Activated CD4-positive, alpha-beta T cell treated with anti-CD3 and anti-CD28 coated beads, Interleukin-2, amount 50 U/mL, for 24 hours (primary cell): ENCODE results near the gene DGKI.

Experiments
- DNase-seq, 2 donors: peaks; one replicate each; pipeline ENCODE4 v3.0.0-alpha.2; 2020; ENCODE audit warnings: low read depth in 1 of 2, low spot score in 1 of 2

The DGKI gene

DNA sequence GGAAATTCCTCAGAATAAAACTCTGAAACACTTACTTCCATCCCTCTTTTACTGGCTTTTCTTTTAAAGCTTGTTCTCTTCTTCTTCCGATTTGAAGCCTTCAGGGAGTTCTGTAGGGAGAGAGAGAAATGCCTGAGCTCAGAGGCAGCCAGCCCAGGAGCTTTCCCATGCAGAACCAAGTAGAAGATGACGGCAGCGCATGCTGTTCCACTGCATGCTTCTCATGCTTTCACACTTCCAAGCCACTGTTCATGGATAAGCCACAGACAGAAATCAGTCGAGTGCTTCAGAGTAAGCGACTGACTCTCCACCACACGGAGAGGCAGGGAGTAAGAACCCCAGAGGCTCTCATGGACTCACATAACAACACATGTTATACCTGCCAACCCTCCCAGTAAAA is 237.3 kb downstream of the DGKI start:
- DNase-seq: no peak

DNA sequence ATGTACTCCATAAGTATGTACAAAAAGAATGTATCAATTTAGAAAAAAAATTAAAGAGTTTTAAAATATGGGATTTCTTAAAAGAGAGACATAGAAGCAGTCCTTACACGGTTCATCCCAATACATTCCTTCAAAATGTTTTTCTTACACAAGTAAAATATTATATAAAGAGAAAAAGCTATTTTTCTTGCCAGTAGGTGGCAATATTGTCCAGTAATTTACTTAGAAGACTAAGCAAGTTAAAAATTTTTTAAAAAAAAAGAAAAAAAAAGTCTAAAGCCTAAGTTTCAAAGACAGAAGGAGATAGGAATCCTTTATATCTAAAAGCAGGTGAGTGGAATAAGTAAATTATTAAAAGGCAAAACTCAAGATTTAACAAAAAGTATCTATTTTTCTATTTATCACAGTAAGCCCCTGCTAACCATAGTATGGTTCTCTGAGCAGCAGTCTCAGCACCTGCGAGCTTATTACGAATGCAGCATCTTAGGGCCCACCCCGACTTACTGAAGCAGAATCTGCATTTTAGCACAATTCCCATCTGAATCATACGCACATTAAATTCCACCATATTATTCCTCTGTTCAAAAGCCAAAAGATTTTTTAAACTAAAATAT is 240.6 kb downstream of the DGKI start:
- no peak for DNase-seq

DNA sequence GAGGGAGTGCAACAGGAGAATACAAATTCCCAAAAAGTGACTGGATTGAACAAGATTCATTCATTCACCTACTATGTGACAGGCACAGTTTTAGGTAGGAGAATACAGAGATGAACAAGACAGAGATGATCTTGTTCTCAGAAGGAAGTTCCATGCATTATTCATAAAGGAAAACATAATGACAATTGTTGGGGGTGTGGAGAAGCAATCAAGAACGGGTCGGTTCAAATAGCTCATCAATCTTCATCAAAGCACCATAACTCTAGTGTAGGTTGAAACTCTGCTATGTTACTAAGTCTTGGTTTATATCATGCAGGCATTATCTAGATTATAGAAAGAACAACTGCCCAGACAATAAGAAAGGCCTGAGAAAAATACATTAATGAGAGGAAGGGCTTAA is 243.7 kb downstream of the DGKI start:
- no peak for DNase-seq

DNA sequence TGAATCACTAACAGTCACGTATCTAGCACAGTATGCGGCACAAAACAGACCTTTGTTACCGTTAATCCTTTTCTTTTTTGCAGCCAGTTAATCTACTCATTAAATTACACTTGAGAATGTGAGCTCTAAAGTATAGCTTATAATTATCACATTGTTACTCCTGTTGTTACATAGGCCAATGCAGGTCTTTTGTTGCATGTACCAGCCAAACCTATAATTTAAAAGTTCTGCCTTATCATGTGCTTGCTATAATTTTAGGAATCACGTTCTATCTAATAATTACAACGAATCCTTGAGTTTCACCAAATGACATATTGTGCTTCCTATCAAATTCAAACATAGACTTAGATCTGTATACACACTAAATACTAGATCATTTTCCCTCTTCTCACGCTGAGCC is 245.1 kb downstream of the DGKI start:
- no peak for DNase-seq

DNA sequence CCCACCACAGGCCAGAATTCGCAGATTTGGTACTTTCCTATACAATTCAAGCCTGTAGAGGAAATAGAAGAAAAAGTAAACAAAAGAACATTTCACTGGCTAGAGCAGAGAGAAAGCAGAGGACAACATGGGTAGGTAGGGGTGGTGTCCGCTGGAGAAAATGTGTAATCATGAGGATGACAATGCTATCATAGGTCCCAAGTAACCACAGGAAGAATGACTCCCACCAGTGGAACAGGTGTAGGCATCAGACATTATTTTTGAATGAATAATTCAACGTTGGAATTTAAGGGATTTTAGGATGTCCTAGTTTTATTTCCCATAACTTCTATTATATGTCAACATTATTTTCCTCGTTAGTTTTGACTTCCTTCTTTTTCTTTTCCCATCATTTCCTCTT is 248.9 kb downstream of the DGKI start:
- no peak for DNase-seq

DNA sequence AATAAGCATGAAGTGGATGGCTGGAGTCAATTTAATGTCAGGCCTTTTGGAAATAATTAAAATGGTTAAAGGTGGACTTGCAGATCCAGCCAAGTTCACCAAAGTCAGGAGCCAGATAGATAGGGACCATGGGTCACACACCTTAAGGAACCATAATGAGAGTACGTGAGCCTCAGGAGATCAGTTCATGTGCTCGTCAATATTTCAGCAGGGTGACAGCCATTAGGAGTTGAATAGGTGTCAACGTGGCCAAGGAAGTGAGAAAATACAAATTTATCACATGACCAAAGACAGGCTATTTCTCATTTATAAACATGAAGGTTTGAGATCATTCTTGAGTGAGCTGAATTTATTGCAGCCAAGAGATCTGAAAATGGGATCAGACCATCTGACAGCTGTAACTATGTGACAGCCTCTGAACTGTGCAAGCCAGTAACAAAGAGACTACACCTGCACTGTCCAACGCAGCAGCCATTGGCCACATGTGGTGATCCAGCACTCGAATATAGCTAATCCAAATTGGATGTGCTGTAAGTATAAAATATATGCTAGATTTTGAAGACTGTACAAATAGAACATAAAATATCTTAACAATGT is 253.6 kb downstream of the DGKI start:
- DNase-seq: no peak

DNA sequence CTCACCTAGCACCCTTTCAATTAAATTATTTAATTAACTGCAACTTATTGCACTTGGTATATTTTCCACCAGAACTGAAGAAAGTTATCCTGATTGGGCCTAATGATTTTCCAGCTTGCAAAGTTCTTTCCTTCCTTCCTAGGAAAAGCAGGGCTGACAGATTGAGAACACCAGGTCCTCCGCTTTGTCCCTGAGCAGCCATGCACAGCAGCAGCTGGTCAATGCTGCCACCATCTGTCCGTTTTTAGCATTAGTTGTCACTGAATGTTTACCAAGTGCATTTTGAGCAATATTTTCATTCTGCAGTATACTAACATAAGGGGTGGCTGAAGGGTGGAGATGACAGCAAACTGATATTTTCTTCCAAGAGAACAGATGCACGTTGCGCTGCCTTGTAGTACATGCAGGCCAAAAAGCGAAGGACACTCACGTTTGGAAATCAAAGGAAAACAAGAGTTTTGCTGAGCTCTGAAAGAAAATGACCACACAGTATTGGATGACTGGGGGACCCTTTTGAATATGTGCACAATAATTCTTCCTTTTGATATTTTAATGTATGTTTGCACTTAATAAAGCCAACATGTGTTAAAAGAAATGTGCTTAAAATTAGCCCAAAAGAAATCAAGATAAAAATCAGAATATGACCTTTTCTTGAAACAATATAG is 254.4 kb downstream of the DGKI start:
- DNase-seq: no peak

DNA sequence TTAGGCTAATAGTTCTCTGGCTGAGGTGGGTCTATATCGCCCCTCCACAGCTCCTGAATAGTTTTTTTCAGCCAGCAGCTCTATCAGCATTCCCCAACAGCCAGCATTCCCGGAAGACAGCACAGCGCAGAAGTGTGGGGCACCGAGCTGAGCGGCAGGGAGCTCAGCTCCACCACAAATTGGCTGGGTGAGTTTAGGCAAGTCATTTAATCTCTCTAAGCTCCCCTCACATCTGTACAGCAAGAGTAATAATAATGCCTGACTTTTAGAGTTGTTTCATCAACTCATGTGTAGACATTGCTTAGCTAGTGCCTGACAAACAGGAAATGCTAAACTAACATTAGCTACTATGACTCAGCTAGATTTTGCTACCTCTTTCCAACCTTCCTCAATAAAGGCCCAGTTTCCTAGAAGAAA is 255.3 kb downstream of the DGKI start:
- DNase-seq: no peak

DNA sequence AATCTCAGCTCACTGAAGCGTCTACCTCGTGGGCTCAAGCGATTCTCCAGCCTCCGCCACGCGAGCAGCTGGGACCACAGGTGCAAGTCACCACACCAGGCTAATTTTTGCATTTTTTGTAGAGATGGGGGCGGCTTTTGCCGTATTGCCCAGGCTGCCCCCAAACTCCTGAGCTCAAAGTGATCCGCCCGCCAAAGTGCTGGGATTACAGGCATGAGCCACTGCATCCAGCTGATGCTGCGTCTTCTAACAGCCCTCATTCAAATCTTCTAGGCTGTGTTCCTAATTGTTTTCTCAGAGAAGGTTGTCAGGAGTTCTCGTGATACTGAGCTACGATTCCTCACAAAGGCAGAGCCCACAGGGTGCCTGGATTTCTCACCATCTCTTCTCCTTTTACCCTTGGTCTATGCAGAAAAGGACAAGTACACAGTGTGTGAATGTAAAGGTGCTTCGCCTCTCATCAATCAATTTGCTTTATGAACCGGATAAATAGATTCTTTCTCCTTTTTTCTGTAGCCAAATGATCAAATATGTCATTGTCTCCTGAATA is 255.9 kb downstream of the DGKI start:
- DNase-seq: no peak

DNA sequence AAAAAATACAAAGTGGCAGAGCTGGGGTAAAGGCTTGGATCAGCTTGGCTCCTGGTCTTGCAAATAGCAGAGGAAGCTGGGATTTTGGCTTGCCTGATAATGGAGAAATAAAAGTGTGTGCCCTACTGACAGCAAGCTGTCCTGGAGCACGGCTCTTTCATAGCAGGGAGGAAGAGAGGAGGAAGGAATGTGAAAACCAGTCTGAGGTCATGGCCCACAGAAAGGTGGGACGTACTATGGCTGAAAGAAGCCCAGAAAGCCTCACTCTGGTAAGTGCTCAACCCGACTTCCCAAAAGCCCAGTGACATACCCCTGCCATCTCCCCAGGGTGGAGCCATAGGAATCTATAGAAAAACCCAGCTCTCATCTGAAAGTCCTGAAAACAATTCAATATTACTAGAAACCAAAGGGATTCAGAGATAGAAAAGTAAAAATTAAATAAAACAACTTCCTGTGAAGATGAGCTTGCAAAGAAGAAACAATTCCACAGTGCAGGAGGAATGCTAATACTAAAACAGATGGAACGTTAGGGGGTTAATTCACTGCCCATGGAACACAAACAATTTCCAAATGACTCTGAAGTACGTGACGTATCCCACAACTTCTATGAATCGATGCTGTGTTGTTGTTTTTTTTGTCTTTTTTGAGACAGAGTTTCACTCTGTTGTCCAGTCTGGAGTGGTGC is 256.6 kb downstream of the DGKI start:
- DNase-seq: no peak

DNA sequence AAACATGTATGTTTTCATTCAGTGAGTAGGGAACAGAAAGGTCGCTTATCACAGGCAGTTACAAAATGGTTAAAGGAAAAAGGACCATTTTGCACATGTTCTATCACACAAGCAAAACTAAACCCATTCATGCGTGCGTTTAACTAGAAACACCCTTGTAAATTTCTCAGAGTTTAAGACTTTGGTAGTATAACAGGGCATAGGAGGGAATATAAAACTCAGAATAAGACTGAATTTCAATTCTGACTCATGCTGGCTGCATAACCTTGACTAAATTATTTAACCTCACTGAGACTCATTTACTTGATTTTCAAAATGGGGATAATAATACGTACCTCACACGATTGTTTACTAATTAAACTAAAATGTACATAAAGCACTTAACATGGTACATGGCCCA is 259.4 kb downstream of the DGKI start:
- no peak for DNase-seq

DNA sequence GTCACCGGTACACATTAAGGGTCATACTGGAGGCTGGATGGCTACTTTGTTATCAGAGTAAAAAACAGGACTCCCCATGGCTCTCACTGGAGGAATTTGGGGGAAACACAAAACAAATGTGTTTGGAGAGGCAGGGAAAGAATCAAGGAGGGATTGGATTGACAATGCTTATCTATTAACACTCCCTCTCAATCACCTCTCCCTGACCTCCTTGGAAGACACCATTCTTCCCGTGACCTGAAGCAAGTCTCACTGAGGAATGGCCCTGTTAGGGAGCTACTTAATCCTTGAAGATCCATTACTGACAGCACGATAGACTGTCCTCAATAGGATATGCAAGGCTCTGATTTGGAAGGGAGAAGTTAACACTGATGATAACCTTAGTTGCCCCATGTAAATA is 261.2 kb downstream of the DGKI start:
- DNase-seq: no peak

DNA sequence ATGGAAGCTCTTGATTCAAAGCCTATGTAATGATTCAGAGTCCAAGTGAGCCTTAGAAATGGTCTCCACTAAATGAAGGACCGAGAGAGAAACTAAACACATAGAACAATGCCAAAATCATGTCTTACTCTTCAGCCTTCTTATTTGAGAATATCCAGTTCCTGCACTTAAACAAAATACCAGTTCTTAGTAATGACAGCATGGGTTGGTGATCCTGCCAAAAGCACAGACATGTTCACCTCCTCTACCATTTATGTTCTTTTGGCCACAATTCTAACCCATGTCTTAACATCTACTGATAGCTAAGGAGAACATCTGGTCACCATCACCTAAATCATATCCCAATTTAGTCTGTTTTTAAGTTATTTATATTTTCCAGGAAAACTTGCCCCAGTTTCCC is 263.6 kb downstream of the DGKI start:
- no peak for DNase-seq

DNA sequence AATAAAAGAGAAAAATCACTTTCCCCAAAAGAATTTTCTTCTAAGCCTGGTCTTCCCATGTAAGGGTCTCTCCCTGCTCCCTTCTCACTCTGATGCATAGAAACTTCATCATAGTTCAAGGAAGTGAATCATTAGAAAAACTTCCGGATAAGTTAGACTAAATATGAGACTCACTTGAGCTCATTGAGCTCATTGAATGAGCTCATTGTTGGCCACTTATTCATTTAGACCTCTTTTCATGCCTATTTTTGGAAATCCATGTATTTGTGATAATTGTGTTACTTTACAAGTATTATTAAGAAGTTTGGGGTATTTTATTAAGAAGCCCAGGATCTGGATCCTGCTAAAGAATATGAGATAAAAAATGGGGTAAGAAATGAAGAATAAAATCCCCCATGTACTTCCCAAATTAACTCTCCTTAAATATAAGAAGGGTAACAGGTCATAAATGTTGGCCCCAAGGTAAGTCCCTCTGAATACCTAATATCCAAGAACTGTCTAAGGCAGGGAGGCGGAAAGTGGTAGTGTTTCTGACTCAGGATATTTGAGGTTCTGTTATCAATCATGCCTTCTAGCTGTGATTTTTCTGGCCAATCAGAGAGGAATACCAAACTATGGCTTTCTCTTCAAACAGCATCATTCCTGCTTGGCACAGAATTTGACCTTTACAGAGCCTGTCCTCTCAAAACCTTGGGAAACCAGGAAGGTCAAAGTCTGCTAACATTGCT is 266.7 kb downstream of the DGKI start:
- no peak for DNase-seq

DNA sequence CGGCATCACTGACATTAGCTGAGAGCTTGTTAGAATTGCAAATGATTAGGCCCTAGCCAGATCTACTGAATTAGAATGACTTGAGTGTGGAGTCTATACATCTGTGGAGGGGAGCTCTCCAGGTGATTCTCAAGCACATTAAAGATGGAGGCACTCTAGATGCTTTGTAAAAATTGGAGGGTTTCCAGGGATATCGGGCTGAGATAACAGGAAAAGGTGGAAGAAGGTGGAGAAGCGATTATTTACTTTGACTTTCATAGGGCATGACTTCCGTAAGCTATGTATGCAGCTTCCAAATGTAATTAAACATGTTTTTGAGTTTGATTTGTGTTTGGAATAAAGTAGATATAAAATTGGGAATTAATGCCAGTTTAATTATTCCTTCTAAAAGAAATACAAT is 268.2 kb downstream of the DGKI start:
- DNase-seq: no peak

DNA sequence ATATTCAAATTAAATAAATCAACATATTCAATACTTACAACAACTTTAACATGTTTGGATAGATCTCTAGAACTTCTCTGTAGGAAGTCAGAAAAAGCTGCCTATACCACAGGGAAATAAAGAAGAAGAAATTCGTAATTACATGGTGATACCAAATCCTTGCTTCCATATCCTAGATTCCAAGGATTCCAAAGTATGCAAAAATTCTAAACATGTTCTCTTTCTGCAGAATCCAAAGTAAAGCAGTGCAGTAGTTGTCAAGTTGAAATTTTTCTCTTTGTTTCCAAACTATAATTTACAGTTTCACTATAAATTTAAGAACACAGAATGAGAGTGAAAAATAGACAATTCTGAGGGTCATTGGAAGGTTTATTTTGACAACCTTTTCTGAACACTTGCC is 269.6 kb downstream of the DGKI start:
- DNase-seq: no peak

DNA sequence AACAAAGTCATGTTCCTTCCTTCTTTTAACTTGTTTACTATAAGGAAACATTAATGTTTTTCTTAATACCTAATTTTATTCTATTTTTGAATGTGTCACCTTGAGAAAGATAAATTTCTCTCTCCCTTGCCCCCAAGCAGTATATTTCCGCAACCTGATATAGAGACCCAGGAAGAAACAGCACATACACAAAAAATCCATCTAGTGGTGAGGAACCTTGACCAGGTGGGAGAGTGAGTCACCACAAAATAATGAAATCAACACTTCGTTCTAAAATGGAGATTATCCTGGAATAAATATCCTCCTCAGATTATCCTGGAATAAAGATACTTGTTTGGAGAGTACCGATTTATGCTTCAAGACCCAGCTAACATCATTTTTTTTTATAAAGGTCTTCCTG is 270.3 kb downstream of the DGKI start:
- DNase-seq: no peak

DNA sequence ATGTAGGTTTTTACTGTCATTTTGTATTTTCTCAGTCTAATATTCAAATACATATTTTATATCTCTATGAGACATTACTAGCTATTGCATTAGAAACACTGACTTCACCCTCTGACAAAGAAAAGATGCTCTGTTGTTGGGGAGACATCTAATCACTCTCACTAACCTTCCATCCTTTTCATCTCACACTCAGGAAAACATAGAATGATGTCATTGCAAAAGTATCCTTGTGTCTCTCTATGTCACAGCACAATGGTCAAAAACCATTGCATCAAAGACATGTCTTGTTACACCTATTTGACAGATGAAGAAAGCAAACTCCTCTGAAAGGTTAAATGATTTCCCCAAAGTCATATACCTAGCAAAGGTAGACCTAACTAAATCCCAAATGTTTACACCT is 272.0 kb downstream of the DGKI start:
- DNase-seq: no peak

DNA sequence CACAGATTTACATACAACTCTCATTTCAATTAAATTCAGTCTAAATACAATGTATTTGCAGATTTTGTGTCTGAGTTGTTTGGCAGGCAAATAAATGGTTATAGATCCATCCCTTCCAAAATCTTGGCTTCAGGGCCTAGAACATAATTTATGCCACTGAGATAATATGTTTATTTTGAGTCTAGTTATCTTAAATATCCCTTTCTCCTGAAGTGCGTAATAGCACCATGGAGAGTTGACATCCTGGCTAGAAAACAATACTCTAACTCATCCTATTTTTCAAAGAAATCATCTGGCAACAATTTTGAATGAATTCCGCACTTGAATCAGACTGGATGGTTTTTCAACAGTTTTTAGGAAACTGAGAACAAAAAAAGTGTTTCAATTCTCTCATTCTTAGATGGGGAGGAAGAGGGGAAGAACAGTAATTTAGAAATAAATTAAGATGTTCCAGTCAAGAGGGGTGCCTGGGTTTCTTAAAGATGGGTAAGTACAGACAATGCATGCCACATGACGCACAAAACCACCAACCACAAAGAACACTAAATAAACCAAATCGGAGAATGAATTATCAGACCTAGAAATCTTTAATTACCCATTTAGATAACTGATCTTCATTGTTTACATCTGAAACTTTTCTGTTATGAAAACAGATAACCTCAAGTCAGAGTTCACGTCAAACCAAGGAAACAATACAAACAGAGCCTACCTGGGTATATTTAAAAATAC is 274.6 kb downstream of the DGKI start:
- no peak for DNase-seq

DNA sequence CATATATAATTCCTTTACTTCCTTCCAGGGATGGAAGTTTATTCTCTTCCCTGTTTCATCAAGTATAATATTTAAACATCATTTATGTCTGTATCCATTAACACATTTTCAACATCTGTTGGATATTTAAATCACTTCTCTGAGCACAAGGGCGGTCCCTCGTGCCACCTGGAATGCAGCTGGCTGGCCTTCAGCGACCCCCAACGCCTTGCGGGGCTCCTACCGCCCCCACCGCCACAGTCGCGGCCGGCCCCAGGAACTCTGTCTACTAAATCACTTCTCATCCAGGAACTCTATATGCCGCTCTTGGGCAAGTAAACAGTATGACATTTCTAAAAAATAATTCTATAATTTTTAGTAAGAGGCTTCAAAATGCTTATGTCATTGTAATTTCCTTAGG is 282.1 kb downstream of the DGKI start:
- no peak for DNase-seq

DNA sequence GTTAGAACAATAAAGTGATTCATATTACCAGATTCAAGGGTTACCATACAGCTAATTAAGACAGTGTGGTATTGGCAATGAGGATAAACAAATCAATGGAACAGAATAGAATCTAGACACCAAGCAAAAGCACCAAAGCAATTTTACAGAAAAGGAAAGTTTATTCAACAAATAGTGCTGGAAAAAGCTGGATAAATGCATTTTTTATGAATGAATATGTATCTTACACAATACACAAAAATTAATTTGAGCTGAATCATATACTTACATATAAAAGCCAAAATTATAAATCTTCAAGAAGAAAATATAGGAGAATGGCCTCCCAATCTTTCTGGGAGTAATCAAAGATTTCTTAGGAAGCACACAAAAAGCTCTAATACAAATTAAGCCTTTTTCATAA is 282.8 kb downstream of the DGKI start:
- no peak for DNase-seq
